K562 (cell line): ENCODE data around the gene ZNF296. TPM values are rescaled to one million over a fixed set of nuclear protein-coding genes. Genes with fewer than 3 reads are reported as not detected.

ENCODE experiments used
- ATAC-seq: fragments of 200-7000 bp; cut with Tn5 transposase; 3 replicates; pipeline ENCODE4 v1.9.1; 2020; ENCODE audit warnings: moderate library complexity
- BruUV-seq: library from RNA; stranded (reverse); fragments of 400-500 nt; replicated peaks from 2 replicates; lab custom pipeline; 2021; lab: Mats Ljungman, UMichigan
- CTCF ChIA-PET: fragments of 300-600 bp; formaldehyde crosslinking; extraction: SDS; loops from one replicate; lab custom pipeline; 2021; ENCODE audit warnings: low intra/inter-chr PET ratio; lab: Yijun Ruan, JAX
- POLR2A ChIA-PET: fragments of 300-600, 350-650 bp; sonication (Branson Sonifier 250); formaldehyde crosslinking; extraction: SDS; loops from one replicate; lab custom pipeline; 2021; ENCODE audit warnings: antibody characterized with exemption, inconsistent platforms; lab: Yijun Ruan, JAX
- DNase-seq, 4 experiments: peaks; one replicate each; pipeline versions ENCODE4 v3.0.0 to v3.0.0-alpha.2; 2011 to 2018; ENCODE audit warnings: low spot score in 3 of 4, mixed read lengths in 3 of 4; ENCODE audit errors: extremely low read depth in 1 of 4
- FAIRE-seq: peaks from 2 replicates; lab custom pipeline; 2011; peaks lifted over from hg19 to GRCh38; lab: Jason Lieb, UNC
- H2AFZ ChIP-seq: 2 replicates; pipeline ENCODE4 v1.6.0; 2011; ENCODE audit warnings: low read depth, low read length, control low read depth, inconsistent platforms
- H3K27ac ChIP-seq: fragments of 200-600 bp; 3 replicates; pipeline ENCODE4 v1.8.0; 2011; ENCODE audit warnings: low read depth, mild to moderate bottlenecking, control low read depth, inconsistent platforms, low read length, moderate library complexity, mixed read lengths; ENCODE audit errors: extremely low read depth
- H3K27me3 ChIP-seq, 2 experiments: fragments of 300-600 bp in 1 of 2; 2 replicates in 1 of 2; 3 replicates in 1 of 2; pipeline versions ENCODE4 v1.6.0 to v1.8.0; 2011; ENCODE audit warnings: inconsistent platforms in 2 of 2, low read length in 2 of 2, mild to moderate bottlenecking in 1 of 2, mixed read lengths in 1 of 2, moderate library complexity in 1 of 2; ENCODE audit not compliant: control insufficient read depth in 2 of 2, insufficient read depth in 2 of 2
- H3K36me3 ChIP-seq: fragments of 300-600 bp; 3 replicates; pipeline ENCODE4 v1.8.0; 2011; ENCODE audit warnings: mild to moderate bottlenecking, low read length, inconsistent platforms; ENCODE audit not compliant: control insufficient read depth, insufficient read depth
- H3K4me1 ChIP-seq, 2 experiments: fragments of 200-600 bp in 1 of 2; replicated peaks in 1 of 2; 2 replicates in 1 of 2; 3 replicates in 1 of 2; pipeline versions ENCODE4 v1.5.1 to v1.8.0; 2011; ENCODE audit warnings: inconsistent platforms in 2 of 2, low read length in 2 of 2, mild to moderate bottlenecking in 1 of 2, mixed read lengths in 1 of 2, moderate library complexity in 1 of 2; ENCODE audit not compliant: control insufficient read depth in 2 of 2, insufficient read depth in 2 of 2
- H3K4me2 ChIP-seq: 2 replicates; pipeline ENCODE4 v1.6.1; 2011; ENCODE audit warnings: low read length, control low read depth, inconsistent platforms, mixed read lengths; ENCODE audit not compliant: insufficient read depth
- H3K4me3 ChIP-seq: fragments of 200-600 bp; sonication (generic), shearing (Covaris generic); 2 replicates; pipeline ENCODE4 v1.5.1; 2016; ENCODE audit warnings: control low read depth, inconsistent platforms
- H3K79me2 ChIP-seq: fragments of 200-600 bp; 3 replicates; pipeline ENCODE4 v1.8.0; 2011; ENCODE audit warnings: low read length, inconsistent platforms; ENCODE audit not compliant: control insufficient read depth, insufficient read depth
- H3K9ac ChIP-seq, 2 experiments: 2 replicates each; pipeline versions ENCODE4 v1.6.0 to v1.6.1; 2011; ENCODE audit warnings: low read depth in 2 of 2, low read length in 2 of 2, control low read depth in 1 of 2, inconsistent platforms in 1 of 2, mild to moderate bottlenecking in 1 of 2, mixed read lengths in 1 of 2; ENCODE audit not compliant: insufficient read depth in 1 of 2
- H3K9me1 ChIP-seq: one replicate; pipeline ENCODE4 v1.6.0; 2011; ENCODE audit warnings: inconsistent platforms, mild to moderate bottlenecking, low read length, moderate library complexity; ENCODE audit not compliant: control insufficient read depth, insufficient read depth
- H3K9me3 ChIP-seq: replicated peaks from 2 replicates; pipeline ENCODE4 v1.5.1; 2011; ENCODE audit warnings: low read depth, low read length, inconsistent platforms; ENCODE audit not compliant: control insufficient read depth, insufficient read depth
- H4K20me1 ChIP-seq: replicated peaks from 2 replicates; pipeline ENCODE4 v1.6.1; 2011; ENCODE audit warnings: low read length, inconsistent platforms, mixed read lengths; ENCODE audit not compliant: control insufficient read depth, insufficient read depth
- ADNP ChIP-seq: fragments of 200-800 bp; sonication (Bioruptor generic); IDR thresholded peaks from 2 replicates; pipeline ENCODE4 v1.6.1; 2016; ENCODE audit warnings: missing genetic modification characterization, missing compliant biosample characterization
- BRCA1 ChIP-seq, 2 experiments: fragments of 450-650 bp in 1 of 2; sonication (generic) in 1 of 2; formaldehyde crosslinking in 1 of 2; IDR thresholded peaks; 2 replicates each; pipeline versions ENCODE4 v1.5.0 to v1.6.1; 2017 to 2020; ENCODE audit warnings: mild to moderate bottlenecking in 1 of 2, missing genetic modification reagents in 1 of 2
- CBFB ChIP-seq: sonication (generic); formaldehyde crosslinking; IDR thresholded peaks from 2 replicates; pipeline ENCODE4 v1.4.0; 2020; ENCODE audit warnings: mild to moderate bottlenecking, missing genetic modification reagents
- ESRRA ChIP-seq: fragments of 450-650 bp; IDR thresholded peaks from 2 replicates; pipeline ENCODE4 v1.6.1; 2014; ENCODE audit warnings: low read depth, mild to moderate bottlenecking, moderate library complexity, borderline replicate concordance
- FOSL1 ChIP-seq: fragments of 200-800 bp; sonication (Bioruptor generic); conservative IDR thresholded peaks from 2 replicates; pipeline ENCODE4 v1.6.1; 2016; ENCODE audit warnings: missing genetic modification characterization, missing compliant biosample characterization
- HMG20B ChIP-seq: fragments of 250-450 bp; sonication (Bioruptor Pico); IDR thresholded peaks from 2 replicates; pipeline ENCODE4 v1.5.0; 2021; ENCODE audit warnings: mild to moderate bottlenecking
- MEF2A ChIP-seq: IDR thresholded peaks from 2 replicates; pipeline ENCODE4 v1.6.1; 2011; ENCODE audit warnings: low read depth, mild to moderate bottlenecking, low read length, moderate library complexity; ENCODE audit not compliant: control insufficient read depth
- PHF21A ChIP-seq: fragments of 450-650 bp; IDR thresholded peaks from 2 replicates; pipeline ENCODE4 v1.6.1; 2017; ENCODE audit warnings: low read depth, borderline replicate concordance
- RBM25 ChIP-seq: fragments of 200-400 bp; formaldehyde crosslinking; IDR thresholded peaks from 2 replicates; pipeline ENCODE4 v1.6.1; 2018; ENCODE audit warnings: low read length, low read depth, moderate library complexity; ENCODE audit not compliant: severe bottlenecking
- SMARCC2 ChIP-seq: fragments of 450-650 bp; IDR thresholded peaks from 2 replicates; pipeline ENCODE4 v1.6.1; 2017; ENCODE audit warnings: antibody characterized with exemption, moderate library complexity, mild to moderate bottlenecking, low read depth
- SUPT5H ChIP-seq: fragments of 450-650 bp; IDR thresholded peaks from 2 replicates; pipeline ENCODE4 v1.6.1; 2016
- TFAM ChIP-seq: fragments of 250-450 bp; sonication (Bioruptor Pico); conservative IDR thresholded peaks from 2 replicates; pipeline ENCODE4 v1.5.0; 2021; ENCODE audit warnings: mild to moderate bottlenecking, moderate library complexity
- ZNF12 ChIP-seq: sonication (generic); formaldehyde crosslinking; IDR thresholded peaks from 2 replicates; pipeline ENCODE4 v1.4.0; 2020; ENCODE audit warnings: mild to moderate bottlenecking, missing genetic modification reagents
- ZNF174 ChIP-seq: fragments of 250-450 bp; sonication (Bioruptor Pico); IDR thresholded peaks from 2 replicates; pipeline ENCODE4 v1.4.0; 2020; ENCODE audit warnings: mild to moderate bottlenecking
- ZNF175 ChIP-seq: fragments of 200-800 bp; sonication (Bioruptor generic); IDR thresholded peaks from 2 replicates; pipeline ENCODE4 v1.6.1; 2016; ENCODE audit warnings: low read depth, mild to moderate bottlenecking, missing genetic modification characterization, missing compliant biosample characterization
- ZNF184 ChIP-seq: sonication (generic); formaldehyde crosslinking; IDR thresholded peaks from 2 replicates; pipeline ENCODE4 v1.5.0; 2020; ENCODE audit warnings: missing genetic modification reagents
- ZNF253 ChIP-seq: fragments of 250-450 bp; sonication (Bioruptor Pico); conservative IDR thresholded peaks from 2 replicates; pipeline ENCODE4 v1.6.1; 2021; ENCODE audit warnings: mild to moderate bottlenecking
- WGBS: fragments of 100-300 bp; shearing (Covaris generic); methylation state at CpG from one replicate; pipeline ENCODE4 v1.1.6; 2016; ENCODE audit warnings: low coverage, mixed read lengths; ENCODE audit not compliant: insufficient coverage; ENCODE audit errors: missing lambda C conversion rate; 5-methylcytosine and 5-hydroxymethylcytosine counted together
- in situ Hi-C: fragments of 300-500 bp; cut with MboI; formaldehyde crosslinking; loops from 4 replicates; pipeline ENCODE4 v1.15.0; 2018; ENCODE audit warnings: inconsistent platforms, mixed read lengths
- intact Hi-C: fragments of 100-400 bp; cut with micrococcal nuclease; formaldehyde crosslinking; loops from 2 replicates; pipeline ENCODE4 v1.14.2; 2022
- polyA plus RNA-seq, 8 experiments: library from polyadenylated mRNA; depleted of rRNA in 4 of 8; stranded (reverse) in 5 of 8; unstranded in 3 of 8; fragments of >200 nt; fragmentation: Nextera tagmentation in 2 of 8; fragmentation: Illumina TruSeq in 1 of 8; extraction: Ambion mirVana in 2 of 8; extraction: Trizol in 1 of 8; gene quantifications; 2 replicates each; pipeline versions ENCODE4 v1.2.1 to v1.2.3, GENCODE V29; 2011 to 2014; ENCODE audit warnings: inconsistent platforms in 1 of 8, missing spikeins in 1 of 8
- total RNA-seq, 7 experiments: library from RNA; depleted of rRNA in 6 of 7; stranded (reverse); fragments of >200 nt in 6 of 7; fragmentation: Illumina TruSeq in 2 of 7; extraction: Trizol in 2 of 7; gene quantifications; 2 replicates each; pipeline versions ENCODE4 v1.2.1 to v1.2.3, GENCODE V29; 2011 to 2021; ENCODE audit warnings: low replicate concordance in 1 of 7
- TF ChIP-seq, protein P1 (sequence below): fragments of 250-450 bp; sonication (Bioruptor Pico); IDR thresholded peaks from 2 replicates; pipeline ENCODE4 v1.5.0; 2020; ENCODE audit warnings: mild to moderate bottlenecking, borderline replicate concordance

ZNF296 gene
- total and polyA plus RNA-seq, 9 of the 15 experiments (the other 6 are each of a cell fraction or from before 2014, with no cell fraction given), result 0.03 to 8.8 (median 0.47) TPM; not detected in 1

- Histone ChIP-seq H2AFZ (peak overlapping the region; percentile 95), H3K36me3 (peaks cover 35% of the 10 kb centered on the region; the same call in 2 of the 3 replicates), H3K4me2 (peak overlapping the region; percentile 89), H3K27me3 (no peaks in the 10 kb centered on the region), H3K4me3 (peak overlapping the region; percentile 92), H3K9me1 (no peaks in the 10 kb centered on the region), H3K9me3 (no peaks in the 10 kb centered on the region), H3K9ac (peak overlapping the region; percentile 97 to 100), H3K4me1 (peaks cover 25 to 52% of the 10 kb centered on the region in 2 experiments), H3K79me2 (peaks cover 72% of the 10 kb centered on the region), H3K27ac (peak overlapping the region; percentile 90), H4K20me1 (peaks cover 3% of the 10 kb centered on the region; the same call in 1 of the 2 replicates)
- WGBS, result 26% methylated on average over 10 of the region's 10 CpGs
- POLR2A ChIA-PET, result interaction anchor here (0.6 to 1.4 kb wide), 4 partner anchors 19 to 425 kb away, joined by 3 to 5 read pairs (median 4); no protein-coding TSS in a partner anchor
- FAIRE-seq, result no peak
- DNase-seq, result no peak
- no TSS peak for BruUV-seq
- ATAC-seq, result no peak; the same call in 2 of the 3 replicates
- CTCF ChIA-PET, result no interaction called here
- intact Hi-C loops, result no loop called here
- in situ Hi-C loops, result no loop called here
- no peak for TF ChIP-seq PHF21A
- TF ChIP-seq ESRRA, result no peak
- no peak for TF ChIP-seq BRCA1 (IDR thresholded peaks at IDR 0.05)
- TF ChIP-seq BRCA1 (CRISPR knock-in tag; IDR thresholded peaks at IDR 0.05), result peak; percentile 83; the same call in 1 of the 2 replicates
- TF ChIP-seq MEF2A, result no peak
- peak; percentile 56 for TF ChIP-seq RBM25
- TF ChIP-seq TFAM (CRISPR knock-in tag), result no peak
- TF ChIP-seq HMG20B (CRISPR knock-in tag), result 0 out of 2 replicates have a peak, but pooled peaks have one; percentile 8
- no peak for TF ChIP-seq ZNF175 (CRISPR knock-in tag)
- no peak for TF ChIP-seq ZNF253 (CRISPR knock-in tag)
- no peak for TF ChIP-seq SMARCC2
- no peak for TF ChIP-seq FOSL1 (tag)
- TF ChIP-seq ZNF12, result peak; percentile 24; the same call in 1 of the 2 replicates
- TF ChIP-seq ZNF174 (CRISPR knock-in tag), result no peak
- TF ChIP-seq ADNP (tag), result 0 out of 2 replicates have a peak, but pooled peaks have one; percentile 57
- TF ChIP-seq SUPT5H, result peak; percentile 21; the same call in 1 of the 2 replicates
- no peak for TF ChIP-seq ZNF184 (CRISPR knock-in tag)
- TF ChIP-seq, protein P1, sequence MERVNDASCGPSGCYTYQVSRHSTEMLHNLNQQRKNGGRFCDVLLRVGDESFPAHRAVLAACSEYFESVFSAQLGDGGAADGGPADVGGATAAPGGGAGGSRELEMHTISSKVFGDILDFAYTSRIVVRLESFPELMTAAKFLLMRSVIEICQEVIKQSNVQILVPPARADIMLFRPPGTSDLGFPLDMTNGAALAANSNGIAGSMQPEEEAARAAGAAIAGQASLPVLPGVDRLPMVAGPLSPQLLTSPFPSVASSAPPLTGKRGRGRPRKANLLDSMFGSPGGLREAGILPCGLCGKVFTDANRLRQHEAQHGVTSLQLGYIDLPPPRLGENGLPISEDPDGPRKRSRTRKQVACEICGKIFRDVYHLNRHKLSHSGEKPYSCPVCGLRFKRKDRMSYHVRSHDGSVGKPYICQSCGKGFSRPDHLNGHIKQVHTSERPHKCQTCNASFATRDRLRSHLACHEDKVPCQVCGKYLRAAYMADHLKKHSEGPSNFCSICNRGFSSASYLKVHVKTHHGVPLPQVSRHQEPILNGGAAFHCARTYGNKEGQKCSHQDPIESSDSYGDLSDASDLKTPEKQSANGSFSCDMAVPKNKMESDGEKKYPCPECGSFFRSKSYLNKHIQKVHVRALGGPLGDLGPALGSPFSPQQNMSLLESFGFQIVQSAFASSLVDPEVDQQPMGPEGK (CRISPR knock-in tag), result no peak
- peak; percentile 85; the same call in 1 of the 2 replicates for TF ChIP-seq CBFB (CRISPR knock-in tag)
Observed at GRCh38 chr19:45078390-45079062, 2.2 kb upstream of the ZNF296 start.
